Hematopoietic multipotent progenitor cell treated with erythropoietin and hydrocortisone succinate and interleukin-3 and kit ligand, for 8 days (in vitro differentiated cells): ENCODE results near the gene AKT1S1.

ENCODE experiments used
- DNase-seq: peaks from one replicate; pipeline ENCODE4 v3.0.0-alpha.2; 2015

Gene AKT1S1

DNA sequence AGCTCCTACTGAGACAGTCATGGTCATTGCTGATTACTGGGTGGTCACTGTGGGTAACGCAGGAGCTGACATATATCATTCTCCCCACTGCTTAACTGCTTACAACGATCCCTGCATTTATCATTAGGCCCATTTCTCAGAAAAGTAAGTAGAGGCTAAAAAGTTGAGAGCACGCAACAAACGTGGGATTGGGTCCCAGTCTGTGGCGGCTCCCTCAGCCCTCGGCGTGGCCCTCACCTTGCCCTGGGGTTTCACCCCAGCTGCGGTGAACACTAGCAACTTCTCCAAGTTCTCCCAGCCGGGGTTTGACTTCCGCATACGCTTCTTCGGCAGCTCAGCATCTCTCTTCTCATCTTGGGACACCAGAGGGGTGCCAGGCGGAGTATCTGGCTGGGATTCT lies 12.3 kb downstream of the AKT1S1 start:
- no peak for DNase-seq

DNA sequence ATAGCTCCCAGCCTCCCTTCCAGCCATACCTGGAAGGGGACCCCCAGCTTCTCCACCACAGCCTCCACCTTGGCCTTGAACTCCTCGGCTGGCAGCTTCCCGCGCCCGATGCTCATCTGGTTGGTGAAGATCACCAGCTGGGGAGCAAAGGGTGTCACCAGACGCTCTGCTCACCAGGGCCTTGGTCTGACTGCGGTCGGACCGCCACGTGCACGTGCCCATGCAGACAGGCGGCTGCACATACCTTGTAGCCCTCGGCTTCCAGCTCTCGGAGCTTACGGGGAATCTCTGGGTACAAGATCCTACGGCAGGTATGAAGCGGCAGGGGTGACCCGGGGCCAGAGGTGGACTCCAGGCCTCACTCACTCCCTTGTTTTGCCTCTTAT lies 13.2 kb downstream of the AKT1S1 start:
- no peak for DNase-seq

GRCh38 chr19:49863254-49863934 lies 13.8 kb downstream of the AKT1S1 start:
- DNase-seq, result no peak

GRCh38 chr19:49862391-49863253 lies 14.5 kb downstream of the AKT1S1 start:
- peak; percentile 33 for DNase-seq

DNA sequence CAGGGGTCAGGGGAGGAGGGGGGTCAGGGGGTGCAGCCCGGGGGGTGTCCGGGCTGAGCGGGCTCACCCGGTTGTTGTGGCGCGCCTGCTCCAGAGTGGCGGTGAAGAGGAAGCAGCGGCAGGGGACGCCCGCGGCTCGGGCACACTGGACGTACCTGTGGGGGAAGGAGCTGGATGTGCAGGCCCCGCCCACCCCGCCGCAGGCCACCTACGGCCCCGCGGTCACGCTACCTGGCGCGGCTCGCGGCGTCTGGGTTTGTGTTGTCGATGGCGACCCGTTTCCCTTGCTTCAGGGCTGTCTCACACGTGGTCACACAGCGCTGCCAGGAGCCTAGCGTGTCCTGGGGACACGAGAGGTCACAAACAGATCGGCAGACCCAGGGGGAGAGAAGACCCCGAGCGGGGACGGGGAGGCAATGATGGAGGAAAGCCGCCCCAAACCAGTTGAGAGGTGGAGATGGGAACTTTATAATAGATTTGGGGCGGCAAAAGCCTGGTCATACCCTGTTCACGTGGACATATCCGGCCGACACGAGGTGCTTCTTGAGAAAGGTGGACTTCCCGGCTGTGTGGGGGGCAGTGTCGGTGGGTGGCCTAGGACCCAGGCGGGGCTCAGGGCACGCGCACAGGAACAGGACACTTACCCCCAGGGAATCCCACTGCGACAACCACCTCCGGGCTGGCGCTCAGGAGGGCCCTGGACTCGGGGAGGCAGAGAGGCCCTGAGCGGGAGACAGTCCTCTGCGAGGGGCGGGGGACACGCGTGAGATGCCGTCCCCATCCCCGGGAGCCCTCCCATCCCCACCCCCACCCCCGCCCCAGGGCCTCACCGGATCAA lies 15.4 kb downstream of the AKT1S1 start:
- no peak for DNase-seq

GRCh38 chr19:49861107-49861506 lies 16.0 kb downstream of the AKT1S1 start:
- no peak for DNase-seq

- no peak for DNase-seq
These were observed 16.6 kb downstream of the AKT1S1 start for GRCh38 chr19:49860336-49861102.

DNA sequence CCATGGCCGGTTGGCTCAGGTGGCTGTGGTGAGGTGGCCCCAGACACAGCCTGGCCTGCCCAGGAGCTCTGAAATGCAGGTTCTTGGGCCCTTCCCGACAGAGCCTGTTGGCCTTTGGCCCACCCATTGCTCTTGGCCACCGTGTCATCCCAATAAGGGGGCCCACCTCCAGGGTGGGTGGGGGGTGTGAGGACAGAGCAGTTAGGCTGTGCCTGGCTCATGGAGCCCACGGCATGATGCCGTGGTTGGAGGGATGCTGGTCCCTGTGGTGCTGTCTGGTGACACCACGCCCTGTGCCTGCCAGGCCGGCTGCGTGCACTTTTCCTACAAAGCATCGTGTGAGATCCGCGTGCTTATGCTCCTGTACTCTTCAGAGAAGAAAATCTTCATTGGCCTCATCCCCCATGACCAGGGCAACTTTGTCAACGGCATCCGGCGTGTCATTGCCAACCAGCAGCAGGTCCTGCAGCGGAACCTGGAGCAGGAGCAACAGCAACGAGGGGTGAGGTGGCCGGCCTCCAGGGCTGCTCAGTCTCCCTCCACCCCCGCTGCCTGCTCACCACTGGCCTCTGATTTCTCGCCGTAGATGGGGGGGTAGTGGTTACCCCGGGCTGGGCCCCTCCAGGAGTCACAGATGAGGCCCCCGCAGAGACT lies 17.3 kb downstream of the AKT1S1 start:
- DNase-seq, result no peak

- no peak for DNase-seq
These were observed 18.8 kb downstream of the AKT1S1 start for GRCh38 chr19:49858088-49858985.

DNA sequence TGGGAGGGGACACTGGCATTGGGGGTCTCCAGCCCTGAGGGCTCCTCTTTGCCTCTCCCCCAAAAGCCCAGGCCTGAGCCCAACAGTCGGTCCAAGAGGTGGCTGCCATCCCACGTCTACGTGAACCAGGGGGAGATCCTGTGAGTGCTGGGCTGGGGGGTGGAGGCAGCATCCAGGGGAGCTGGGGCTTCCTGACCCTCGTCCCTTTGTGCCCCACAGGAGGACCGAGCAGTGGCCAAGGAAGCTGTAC lies 19.4 kb downstream of the AKT1S1 start:
- no peak for DNase-seq

GRCh38 chr19:49857061-49857837 lies 19.9 kb downstream of the AKT1S1 start:
- DNase-seq, result no peak

- no peak for DNase-seq
These were observed 20.6 kb downstream of the AKT1S1 start for GRCh38 chr19:49856574-49857021.

DNA sequence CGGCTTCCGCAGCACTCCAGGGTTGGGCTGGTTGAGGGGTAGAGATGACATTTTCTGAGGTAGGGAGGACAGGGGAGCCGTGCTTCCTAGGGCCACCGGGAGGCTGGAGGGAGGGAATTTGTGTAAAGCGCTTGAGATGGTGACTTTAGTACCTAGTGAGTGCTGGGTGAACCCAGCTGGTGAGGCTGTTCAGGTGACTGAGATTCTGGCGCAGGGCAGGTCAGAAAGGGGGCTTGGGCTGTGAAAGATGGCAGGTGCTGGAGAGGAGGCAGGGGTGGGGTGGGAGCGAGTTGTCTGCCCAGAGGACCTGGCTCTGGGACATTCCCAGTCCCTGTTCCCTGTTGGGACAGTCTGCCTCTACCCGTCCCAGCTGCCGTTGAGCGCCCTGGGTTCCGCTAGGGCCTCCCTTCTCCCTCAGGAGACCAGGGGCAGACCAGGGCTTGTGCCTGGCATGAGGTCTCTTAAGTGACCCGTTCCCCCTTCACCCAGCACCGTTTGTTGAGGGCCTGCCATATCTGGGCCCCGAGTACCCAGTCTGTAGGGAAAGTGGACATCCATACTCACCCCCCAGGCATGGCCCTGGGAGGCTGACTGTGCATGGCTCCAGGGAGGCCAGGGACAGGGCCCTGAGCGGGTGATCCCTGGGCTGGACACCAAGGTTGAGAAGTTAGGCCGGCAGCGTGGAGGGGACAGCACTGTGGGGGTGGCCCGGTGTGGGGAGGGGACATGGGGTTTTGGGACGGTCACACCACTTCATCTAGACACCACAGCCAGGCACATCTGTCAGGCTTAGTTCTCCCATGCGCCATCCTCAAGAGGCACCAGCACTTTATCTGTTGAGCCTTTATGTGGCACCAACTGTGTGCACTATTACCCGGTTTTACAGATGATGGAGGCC lies 21.2 kb downstream of the AKT1S1 start:
- DNase-seq, result no peak

GRCh38 chr19:49855277-49855675 lies 21.9 kb downstream of the AKT1S1 start:
- DNase-seq, result no peak

DNA sequence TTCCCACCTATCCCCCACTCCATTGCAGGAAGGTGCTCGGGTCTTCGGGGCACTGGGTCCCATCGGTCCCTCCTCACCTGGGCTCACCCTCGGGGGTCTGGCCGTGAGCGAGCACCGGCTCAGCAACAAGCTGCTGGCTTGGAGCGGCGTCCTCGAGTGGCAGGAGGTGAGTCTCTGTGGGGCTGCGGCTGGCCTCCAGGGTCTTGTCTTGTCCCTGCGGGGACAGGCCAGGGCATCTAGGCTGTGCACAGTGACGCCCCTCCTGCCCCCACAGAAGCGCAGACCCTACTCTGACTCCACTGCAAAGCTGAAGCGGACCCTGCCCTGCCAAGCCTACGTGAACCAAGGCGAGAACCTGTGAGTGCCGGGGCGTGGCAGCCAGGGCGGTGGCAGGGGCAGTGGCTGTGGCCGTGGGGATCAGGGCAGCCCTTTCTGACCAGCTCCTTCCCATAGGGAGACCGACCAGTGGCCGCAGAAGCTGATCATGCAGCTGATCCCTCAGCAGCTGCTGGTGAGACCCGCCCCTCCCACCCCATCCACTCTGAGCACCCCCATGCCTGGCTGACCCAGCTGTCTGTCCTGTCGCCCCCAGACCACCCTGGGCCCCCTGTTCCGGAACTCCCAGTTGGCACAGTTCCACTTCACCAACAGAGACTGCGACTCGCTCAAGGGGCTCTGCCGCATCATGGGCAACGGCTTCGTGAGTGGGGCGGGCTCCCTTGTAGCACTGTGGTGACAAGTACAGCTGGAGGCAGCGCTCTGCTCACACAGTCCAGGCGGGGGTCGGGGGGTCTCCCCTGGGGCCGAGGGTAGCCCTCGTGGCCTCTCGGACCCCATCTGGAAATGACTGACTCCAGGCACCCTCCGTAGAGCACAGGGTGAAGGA lies 22.5 kb downstream of the AKT1S1 start:
- no peak for DNase-seq

DNA sequence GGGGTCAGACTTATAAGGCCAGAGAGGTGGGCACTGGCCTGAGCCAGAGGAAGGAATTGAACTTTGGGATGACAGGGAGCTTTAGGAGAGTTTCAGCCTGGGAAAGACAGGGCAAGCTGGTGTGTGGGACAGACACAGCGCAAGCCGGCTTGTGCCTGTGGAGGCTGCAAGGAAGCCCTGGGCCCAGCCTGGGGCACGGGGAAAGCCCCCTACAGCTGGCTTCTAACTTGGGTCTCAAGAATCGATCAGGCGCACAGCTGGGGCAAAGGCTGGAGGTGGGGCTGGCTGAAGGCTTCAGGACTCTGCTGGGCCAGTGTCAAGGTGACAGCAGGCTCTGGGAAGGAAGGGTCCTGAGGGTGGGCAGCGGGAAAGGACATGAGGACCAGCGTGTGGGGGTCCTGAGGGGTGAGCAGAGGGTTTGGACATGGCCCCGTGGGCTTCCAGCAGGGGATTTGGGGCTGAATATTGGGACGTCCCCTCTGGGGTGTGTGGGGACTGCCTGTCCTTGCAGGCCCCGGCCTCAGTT lies 23.2 kb downstream of the AKT1S1 start:
- DNase-seq, result no peak

GRCh38 chr19:49852631-49853126 lies 24.5 kb downstream of the AKT1S1 start:
- DNase-seq, result no peak
